IMR-90 (cell line): Measurements from ENCODE around the gene TGDS. TPM values are rescaled to one million over a fixed set of nuclear protein-coding genes. Genes with fewer than 3 reads are reported as not detected.

Experiments used
- ATAC-seq: fragments of 200-7000 bp; cut with Tn5 transposase; 2 replicates; pipeline ENCODE4 v1.9.1; 2020; ENCODE audit warnings: low read depth, mild to moderate bottlenecking, moderate library complexity
- BruUV-seq: library from RNA; stranded (reverse); fragments of 400-500 nt; replicated peaks from 2 replicates; lab custom pipeline; 2021; lab: Mats Ljungman, UMichigan
- CTCF ChIA-PET: fragments of 300-600 bp; formaldehyde crosslinking; extraction: SDS; loops from one replicate; lab custom pipeline; 2021; ENCODE audit warnings: antibody characterized with exemption; lab: Yijun Ruan, JAX
- POLR2A ChIA-PET: fragments of 300-600 bp; sonication (Branson Sonifier 250); formaldehyde crosslinking; loops from one replicate; lab custom pipeline; 2022; ENCODE audit warnings: antibody characterized with exemption; ENCODE audit not compliant: unreplicated experiment; lab: Charles Lee
- DNase-seq: peaks from one replicate; pipeline ENCODE4 v3.0.0; 2013
- H2AFZ ChIP-seq: replicated peaks from 2 replicates; pipeline ENCODE3; 2013; ENCODE audit warnings: low read length, mild to moderate bottlenecking; ENCODE audit not compliant: poor library complexity
- H2AK5ac ChIP-seq: 2 replicates; pipeline ENCODE4 v1.6.1; 2013; ENCODE audit warnings: low read depth, low read length, inconsistent platforms
- H2AK9ac ChIP-seq: replicated peaks from 2 replicates; pipeline ENCODE3; 2013; ENCODE audit warnings: mild to moderate bottlenecking, low read depth, low read length, moderate library complexity; ENCODE audit not compliant: poor library complexity
- H2BK120ac ChIP-seq: 2 replicates; pipeline ENCODE4 v1.6.1; 2013; ENCODE audit warnings: low read depth, low read length, inconsistent platforms
- H2BK15ac ChIP-seq: 3 replicates; pipeline ENCODE4 v1.6.1; 2013; ENCODE audit warnings: low read depth, low read length, inconsistent platforms
- H2BK20ac ChIP-seq: 2 replicates; pipeline ENCODE4 v1.6.1; 2013; ENCODE audit warnings: low read depth, mild to moderate bottlenecking, inconsistent platforms, low read length, moderate library complexity
- H2BK5ac ChIP-seq: 2 replicates; pipeline ENCODE4 v1.6.1; 2013; ENCODE audit warnings: mild to moderate bottlenecking, low read depth, low read length, inconsistent platforms; ENCODE audit not compliant: poor library complexity, severe bottlenecking
- H3K14ac ChIP-seq: replicated peaks from 2 replicates; pipeline ENCODE4 v1.6.1; 2013; ENCODE audit warnings: low read depth, low read length, inconsistent platforms
- H3K18ac ChIP-seq: 2 replicates; pipeline ENCODE4 v1.6.1; 2013; ENCODE audit warnings: low read depth, low read length, control low read depth
- H3K23ac ChIP-seq: 2 replicates; pipeline ENCODE4 v1.6.1; 2013; ENCODE audit warnings: low read depth, low read length, inconsistent platforms
- H3K27ac ChIP-seq: 2 replicates; pipeline ENCODE4 v1.5.1; 2013; ENCODE audit warnings: mild to moderate bottlenecking, control low read depth, low read length; ENCODE audit not compliant: insufficient read depth
- H3K27me3 ChIP-seq: 2 replicates; pipeline ENCODE4 v1.6.1; 2013; ENCODE audit warnings: low read length; ENCODE audit not compliant: control insufficient read depth, insufficient read depth
- H3K36me3 ChIP-seq: 2 replicates; pipeline ENCODE4 v1.6.1; 2013; ENCODE audit warnings: low read length, mixed read lengths; ENCODE audit not compliant: control insufficient read depth, insufficient read depth
- H3K4ac ChIP-seq: 2 replicates; pipeline ENCODE4 v1.6.1; 2013; ENCODE audit warnings: low read depth, low read length, inconsistent platforms
- H3K4me1 ChIP-seq: 2 replicates; pipeline ENCODE4 v1.6.1; 2013; ENCODE audit warnings: low read length, mixed read lengths; ENCODE audit not compliant: control insufficient read depth, insufficient read depth
- H3K4me2 ChIP-seq: 2 replicates; pipeline ENCODE4 v1.6.1; 2013; ENCODE audit warnings: low read depth, mild to moderate bottlenecking, control low read depth, low read length, moderate library complexity
- H3K4me3 ChIP-seq: 2 replicates; pipeline ENCODE4 v1.5.1; 2013; ENCODE audit warnings: low read depth, mild to moderate bottlenecking, control low read depth, low read length, moderate library complexity; ENCODE audit not compliant: insufficient read depth
- H3K56ac ChIP-seq: 2 replicates; pipeline ENCODE4 v1.6.1; 2013; ENCODE audit warnings: low read length, inconsistent platforms; ENCODE audit not compliant: insufficient read depth; ENCODE audit errors: extremely low read depth
- H3K79me1 ChIP-seq, 2 experiments: 2 replicates each; pipeline ENCODE4 v1.6.1; 2013; ENCODE audit warnings: low read length in 2 of 2, inconsistent platforms in 1 of 2, low read depth in 1 of 2
- H3K9ac ChIP-seq: 2 replicates; pipeline ENCODE4 v1.6.1; 2013; ENCODE audit warnings: low read depth, low read length, control low read depth
- H3K9me1 ChIP-seq: 2 replicates; pipeline ENCODE4 v1.6.1; 2013; ENCODE audit warnings: low read length, inconsistent platforms; ENCODE audit not compliant: insufficient read depth
- H3K9me3 ChIP-seq: 2 replicates; pipeline ENCODE4 v1.6.1; 2013; ENCODE audit warnings: low read length; ENCODE audit not compliant: control insufficient read depth, insufficient read depth
- H4K20me1 ChIP-seq: 2 replicates; pipeline ENCODE4 v1.6.1; 2013; ENCODE audit warnings: low read length, inconsistent platforms; ENCODE audit not compliant: insufficient read depth
- H4K5ac ChIP-seq: 2 replicates; pipeline ENCODE4 v1.6.1; 2013; ENCODE audit warnings: mild to moderate bottlenecking, low read depth, low read length, control low read depth
- H4K8ac ChIP-seq, 2 experiments: 2 replicates each; pipeline ENCODE4 v1.6.1; 2013; ENCODE audit warnings: low read depth in 2 of 2, low read length in 2 of 2, control low read depth in 1 of 2, inconsistent platforms in 1 of 2
- H4K91ac ChIP-seq: 2 replicates; pipeline ENCODE4 v1.6.1; 2013; ENCODE audit warnings: low read depth, low read length, inconsistent platforms; ENCODE audit not compliant: insufficient read depth
- CEBPB ChIP-seq: IDR thresholded peaks from 2 replicates; pipeline ENCODE4 v1.6.1; 2012; ENCODE audit warnings: low read depth, low read length, improper control_type of control experiment
- FOS ChIP-seq: fragments of 150-350 bp; IDR thresholded peaks from 2 replicates; pipeline ENCODE4 v1.6.1; 2016; ENCODE audit warnings: low read depth, low read length
- MAZ ChIP-seq: IDR thresholded peaks from 2 replicates; pipeline ENCODE4 v1.6.1; 2012; ENCODE audit warnings: low read depth, mild to moderate bottlenecking, low read length, improper control_type of control experiment, moderate library complexity, borderline replicate concordance
- MXI1 ChIP-seq: IDR thresholded peaks from 2 replicates; pipeline ENCODE4 v1.6.1; 2012; ENCODE audit warnings: low read depth, mild to moderate bottlenecking, low read length, moderate library complexity, borderline replicate concordance
- POLR2A ChIP-seq: IDR thresholded peaks from 2 replicates; pipeline ENCODE4 v1.6.1; 2012; ENCODE audit warnings: mild to moderate bottlenecking, low read depth, low read length
- SMC3 ChIP-seq: fragments of 150-350 bp; IDR thresholded peaks from 2 replicates; pipeline ENCODE4 v1.6.1; 2016; ENCODE audit warnings: low read depth, mild to moderate bottlenecking, antibody characterized with exemption, low read length, moderate library complexity
- USF2 ChIP-seq: fragments of 150-350 bp; IDR thresholded peaks from 2 replicates; pipeline ENCODE4 v1.6.1; 2017; ENCODE audit warnings: mild to moderate bottlenecking, antibody characterized with exemption, low read length, low read depth
- WGBS, 2 experiments: methylation state at CpG; one replicate each; pipeline versions ENCODE4 v1.1.5 to v1.1.7; 2013; ENCODE audit warnings: missing lambda C conversion rate in 2 of 2; ENCODE audit not compliant: insufficient read length in 1 of 2; ENCODE audit errors: extremely low coverage in 2 of 2; 5-methylcytosine and 5-hydroxymethylcytosine counted together
- dilution Hi-C: fragments of 300-500 bp; cut with HindIII; formaldehyde crosslinking; loops from one replicate; pipeline ENCODE4 v1.14.3; 2018; ENCODE audit warnings: low sequenced_read_pairs; ENCODE audit not compliant: unreplicated experiment
- in situ Hi-C: fragments of 300-500 bp; cut with MboI; formaldehyde crosslinking; loops from 3 replicates; pipeline ENCODE4 v1.14.3; 2019; ENCODE audit warnings: low sequenced_read_pairs, inconsistent platforms, mixed read lengths
- intact Hi-C: fragments of 100-400 bp; cut with micrococcal nuclease; formaldehyde crosslinking; loops from 2 replicates; pipeline ENCODE4 v1.10.0; 2022
- polyA plus RNA-seq, 3 experiments: library from polyadenylated mRNA; depleted of rRNA; stranded (reverse); fragments of >200 nt; gene quantifications; 2 replicates each; pipeline ENCODE4 v1.2.3, GENCODE V29; 2012; ENCODE audit warnings: low replicate concordance in 1 of 3
- total RNA-seq: library from RNA; depleted of rRNA; stranded (reverse); fragments of >200 nt; gene quantifications from 2 replicates; pipeline ENCODE4 v1.2.3, GENCODE V29; 2012

The TGDS gene
- total and polyA plus RNA-seq, 2 of the 4 experiments (the other 2 are of a cell fraction), result 9.6 to 15.6 TPM

GRCh38 chr13:94623316-94623715, 27.4 kb upstream of the TGDS start:
- Histone ChIP-seq H2AK5ac (no peak overlapping the region), H3K14ac (no peak overlapping the region), H3K9ac (no peak overlapping the region), H3K4me2 (no peak overlapping the region), H2BK120ac (no peak overlapping the region), H3K27me3 (no peaks in the 10 kb centered on the region), H2AFZ (no peak overlapping the region), H3K4me1 (no peaks in the 10 kb centered on the region), H3K36me3 (peaks cover 13% of the 10 kb centered on the region), H3K9me1 (no peaks in the 10 kb centered on the region), H2BK20ac (no peak overlapping the region), H2AK9ac (no peak overlapping the region), H2BK15ac (no peak overlapping the region), H4K20me1 (peaks cover 2% of the 10 kb centered on the region; the same call in 1 of the 2 replicates), H4K8ac (no peak overlapping the region), H3K4ac (no peak overlapping the region), H3K4me3 (no peak overlapping the region), H2BK5ac (no peak overlapping the region), H4K5ac (no peak overlapping the region), H4K91ac (no peak overlapping the region), H3K27ac (no peak overlapping the region), H3K56ac (no peak overlapping the region), H3K23ac (no peak overlapping the region), H3K18ac (no peak overlapping the region), H3K79me1 (peaks cover 6 to 9% of the 10 kb centered on the region in 2 experiments; a peak in 2 of 4 replicates), H3K9me3 (no peaks in the 10 kb centered on the region)
- in situ Hi-C loops, result loop anchor here (25.0 kb wide), 1 partner anchor 1386 kb away; the partner anchor contains the start of gene GPC6
- dilution Hi-C loops, result no loop called here
- ATAC-seq, result no peak
- intact Hi-C loops, result loop anchor here (5.0 kb wide), 1 partner anchor 84 kb away; no protein-coding TSS in a partner anchor
- TF ChIP-seq SMC3 (no peak), CEBPB (no peak), USF2 (no peak), MAZ (no peak), POLR2A (no peak), MXI1 (no peak), FOS (no peak)
- WGBS, 2 experiments, result no CpG with 5 or more reads among the region's 4 CpGs
- BruUV-seq, result no TSS peak
- POLR2A ChIA-PET, result no interaction called here
- CTCF ChIA-PET, result interaction anchor here (0.6 kb wide), 2 partner anchors 75 to 177 kb away, joined by 3 read pairs; no protein-coding TSS in a partner anchor
- no peak for DNase-seq
